MCF 10A (cell line): ENCODE measurements around the gene MAP4. TPM values are rescaled to one million over a fixed set of nuclear protein-coding genes. Genes with fewer than 3 reads are reported as not detected.

Experiments
- BruUV-seq: library from RNA; stranded (reverse); fragments of 400-500 nt; replicated peaks from 2 replicates; lab custom pipeline; 2021; lab: Mats Ljungman, UMichigan
- CTCF ChIA-PET: fragments of 300-600 bp; sonication (Branson Sonifier 250); formaldehyde crosslinking; extraction: SDS; loops from one replicate; lab custom pipeline; 2021; ENCODE audit warnings: antibody characterized with exemption, inconsistent platforms; lab: Yijun Ruan, JAX
- POLR2A ChIA-PET: fragments of 300-600, 350-650 bp; sonication (Branson Sonifier 250); formaldehyde crosslinking; extraction: SDS; loops from one replicate; lab custom pipeline; 2020; ENCODE audit warnings: antibody characterized with exemption, inconsistent platforms; lab: Yijun Ruan, JAX
- DNase-seq: peaks from one replicate; pipeline ENCODE4 v3.0.0-alpha.2; 2018; ENCODE audit not compliant: unreplicated experiment
- H3K27ac Mint-ChIP-seq: one replicate; pipeline ENCODE4 v1.8.0; 2022; ENCODE audit warnings: mild to moderate bottlenecking, low read depth, mixed read lengths; ENCODE audit not compliant: unreplicated experiment
- H3K27me3 Mint-ChIP-seq: one replicate; pipeline ENCODE4 v1.8.0; 2022; ENCODE audit warnings: mixed read lengths; ENCODE audit not compliant: insufficient read depth, unreplicated experiment
- H3K36me3 Mint-ChIP-seq: one replicate; pipeline ENCODE4 v1.8.0; 2022; ENCODE audit warnings: mild to moderate bottlenecking, moderate library complexity, mixed read lengths; ENCODE audit not compliant: insufficient read depth, unreplicated experiment
- H3K4me1 Mint-ChIP-seq: one replicate; pipeline ENCODE4 v1.8.0; 2022; ENCODE audit warnings: mixed read lengths; ENCODE audit not compliant: insufficient read depth, unreplicated experiment
- H3K4me3 Mint-ChIP-seq: one replicate; pipeline ENCODE4 v1.8.0; 2022; ENCODE audit warnings: mild to moderate bottlenecking, moderate library complexity, mixed read lengths; ENCODE audit not compliant: unreplicated experiment
- H3K9me3 Mint-ChIP-seq: one replicate; pipeline ENCODE4 v1.8.0; 2022; ENCODE audit warnings: mixed read lengths; ENCODE audit not compliant: unreplicated experiment
- CTCF ChIP-seq: fragments of 200-600 bp; IDR thresholded peaks from one replicate; pipeline ENCODE4 v1.8.0; 2022; ENCODE audit warnings: antibody characterized with exemption, mild to moderate bottlenecking; ENCODE audit not compliant: unreplicated experiment
- intact Hi-C: fragments of 100-400 bp; cut with micrococcal nuclease; formaldehyde crosslinking; loops from 2 replicates; pipeline ENCODE4 v1.14.1; 2022
- total RNA-seq: library from RNA; stranded (reverse); gene quantifications from 2 replicates; pipeline ENCODE4 v1.2.3, GENCODE V29; 2022

MAP4 gene
- total RNA-seq, 1 experiment from 2014 or later, result 217 TPM

DNA sequence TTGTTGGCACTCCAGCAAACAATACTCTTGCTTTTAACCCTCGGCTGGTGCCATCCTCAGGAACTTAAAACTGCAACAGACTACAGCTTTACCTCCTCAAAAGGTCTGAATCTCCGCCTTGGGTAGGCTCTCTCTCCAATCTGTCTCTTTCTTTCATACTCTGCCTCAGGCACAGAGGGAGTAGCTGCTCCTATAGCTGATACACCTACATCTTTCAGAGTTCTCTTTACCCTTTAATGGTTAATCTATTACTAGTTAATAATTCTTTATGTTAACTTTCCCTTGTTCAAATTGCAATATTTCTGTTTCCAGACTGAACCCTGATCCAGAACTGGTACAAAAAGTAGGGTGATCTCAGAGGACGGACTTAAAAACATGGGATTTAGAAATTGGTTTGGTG is 66.2 kb downstream of the MAP4 start:
- intact Hi-C loops, result no loop called here

DNA sequence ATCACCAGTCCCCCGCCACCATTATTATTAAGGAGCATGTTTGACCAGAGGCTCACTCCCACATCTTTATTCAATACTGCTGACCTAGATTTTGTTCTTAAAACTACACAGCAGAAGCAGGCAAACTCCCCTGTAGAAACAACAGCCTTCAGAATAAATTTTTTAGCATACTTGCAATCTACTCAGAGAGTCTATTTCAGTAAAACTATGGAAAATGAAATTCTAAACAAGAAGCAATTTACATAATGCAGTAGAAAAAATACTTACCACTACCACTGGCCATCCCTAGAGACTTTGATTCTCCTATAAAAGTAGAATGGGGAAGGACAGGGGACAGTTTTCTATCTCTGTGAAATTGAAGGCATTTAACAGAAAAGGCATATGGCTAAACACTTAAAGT is 76.0 kb downstream of the MAP4 start:
- POLR2A ChIA-PET, result no interaction called here
- no peak overlapping the region for H3K27ac Mint-ChIP-seq
- intact Hi-C loops, result no loop called here
- no peaks in the 10 kb centered on the region for H3K9me3 Mint-ChIP-seq
- no peaks in the 10 kb centered on the region for H3K27me3 Mint-ChIP-seq
- H3K36me3 Mint-ChIP-seq, result no peaks in the 10 kb centered on the region
- CTCF ChIA-PET, result no interaction called here
- no peak overlapping the region for H3K4me3 Mint-ChIP-seq
- TF ChIP-seq CTCF, result no peak
- DNase-seq, result no peak
- no TSS peak for BruUV-seq
- peaks cover 12% of the 10 kb centered on the region for H3K4me1 Mint-ChIP-seq

More for the DNA sequence above, 66.2 kb downstream of the MAP4 start:
- POLR2A ChIA-PET, result interaction anchor here (1.3 to 2.7 kb wide), 2 partner anchors 11 to 14 kb away, joined by 3 to 8 read pairs; no protein-coding TSS in a partner anchor
- TF ChIP-seq CTCF, result no peak
- Mint-ChIP-seq H3K27ac (no peak overlapping the region), H3K4me3 (no peak overlapping the region), H3K36me3 (no peaks in the 10 kb centered on the region), H3K27me3 (no peaks in the 10 kb centered on the region), H3K9me3 (no peaks in the 10 kb centered on the region), H3K4me1 (no peaks in the 10 kb centered on the region)
- DNase-seq, result no peak
- no TSS peak for BruUV-seq
- CTCF ChIA-PET, result interaction anchor here (1.0 to 1.3 kb wide), 3 partner anchors 29 to 125 kb away, joined by 3 to 9 read pairs (median 4); no protein-coding TSS in a partner anchor

DNA sequence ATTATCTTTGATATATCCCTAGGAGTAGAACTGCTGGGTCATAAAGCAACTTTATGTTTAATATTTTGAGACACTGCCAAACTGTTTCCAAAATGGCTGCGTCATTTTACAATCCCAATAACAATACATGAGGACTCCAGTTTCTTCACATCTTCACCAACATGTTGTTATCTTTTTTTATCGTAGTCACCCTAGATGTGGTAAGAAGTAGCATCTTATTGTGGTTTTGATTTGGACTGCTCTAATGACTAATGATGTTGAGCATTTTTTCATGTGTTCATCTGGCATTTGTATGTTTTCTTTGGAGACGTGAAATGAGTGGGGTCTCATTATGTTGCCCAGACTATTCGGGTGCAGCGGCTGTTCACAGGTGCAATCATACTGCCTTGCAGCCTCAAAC is 83.8 kb downstream of the MAP4 start:
- peaks cover 24% of the 10 kb centered on the region for H3K36me3 Mint-ChIP-seq
- no peak overlapping the region for H3K27ac Mint-ChIP-seq
- ChIA-PET CTCF (no interaction called here), POLR2A (interaction anchor here (1.0 kb wide), 1 partner anchor 26 kb away, joined by 3 read pairs; no protein-coding TSS in a partner anchor)
- no peak for TF ChIP-seq CTCF
- peaks cover 9% of the 10 kb centered on the region for H3K4me1 Mint-ChIP-seq
- no TSS peak for BruUV-seq
- no peaks in the 10 kb centered on the region for H3K27me3 Mint-ChIP-seq
- no peak for DNase-seq
- intact Hi-C loops, result no loop called here
- no peaks in the 10 kb centered on the region for H3K9me3 Mint-ChIP-seq
- H3K4me3 Mint-ChIP-seq, result no peak overlapping the region

GRCh38 chr3:47930979-47931378 is 85.2 kb downstream of the MAP4 start:
- Mint-ChIP-seq H3K27me3 (no peaks in the 10 kb centered on the region), H3K36me3 (peaks cover 38% of the 10 kb centered on the region), H3K27ac (no peak overlapping the region), H3K4me1 (peaks cover 9% of the 10 kb centered on the region), H3K9me3 (no peaks in the 10 kb centered on the region), H3K4me3 (no peak overlapping the region)
- no TSS peak for BruUV-seq
- intact Hi-C loops, result no loop called here
- no peak for DNase-seq
- TF ChIP-seq CTCF, result no peak
- CTCF ChIA-PET, result interaction anchor here (0.5 to 0.7 kb wide), 3 partner anchors 115 to 669 kb away, joined by 3 to 4 read pairs (median 4); no protein-coding TSS in a partner anchor
- POLR2A ChIA-PET, result interaction anchor here (0.6 kb wide), 1 partner anchor 242 kb away, joined by 3 read pairs; no protein-coding TSS in a partner anchor
